B cell (primary cell): ENCODE data around the gene SPATA31D4. TPM values are rescaled to one million over a fixed set of nuclear protein-coding genes. Genes with fewer than 3 reads are reported as not detected.

Source experiments
- ATAC-seq: fragments of 200-7000 bp; cut with Tn5 transposase; one replicate; pipeline ENCODE4 v1.10.0; 2021; ENCODE audit warnings: low read depth, mild to moderate bottlenecking, moderate number of reproducible peaks, moderate library complexity
- CTCF ChIA-PET: fragments of 350-600 bp; sonication (Branson Sonifier 250); formaldehyde crosslinking; loops from one replicate; lab custom pipeline; 2021; ENCODE audit warnings: antibody characterized with exemption, inconsistent platforms; lab: Charles Lee
- POLR2A ChIA-PET: fragments of 350-600 bp; sonication (Branson Sonifier 250); formaldehyde crosslinking; loops from one replicate; lab custom pipeline; 2021; ENCODE audit warnings: antibody characterized with exemption; lab: Charles Lee
- DNase-seq: peaks from one replicate; pipeline ENCODE4 v3.0.0; 2013
- H2AFZ ChIP-seq: 2 replicates; pipeline ENCODE4 v1.6.1; 2012; ENCODE audit warnings: mild to moderate bottlenecking, low read depth, low read length; ENCODE audit not compliant: insufficient read depth, poor library complexity, severe bottlenecking
- H3K27ac ChIP-seq, 2 donors: 1 replicate in 1 of 2; 2 replicates in 1 of 2; pipeline ENCODE4 v1.5.1; 2012 to 2013; ENCODE audit warnings: low read length in 2 of 2, mild to moderate bottlenecking in 2 of 2, moderate library complexity in 1 of 2
- H3K27me3 ChIP-seq, 4 experiments: fragments of 200-600 bp in 1 of 4; sonication (generic) in 1 of 4; replicated peaks in 1 of 4; 1 replicate in 2 of 4; 2 replicates in 2 of 4; pipeline versions ENCODE4 v1.6.1 to v1.7.0; 2013 to 2016; ENCODE audit warnings: low read length in 3 of 4, mild to moderate bottlenecking in 2 of 4, mixed read lengths in 1 of 4, moderate library complexity in 1 of 4; ENCODE audit not compliant: insufficient read depth in 4 of 4, control insufficient read depth in 3 of 4; ENCODE audit errors: control extremely low read depth in 1 of 4
- H3K36me3 ChIP-seq, 2 experiments: replicated peaks in 1 of 2; 1 replicate in 1 of 2; 2 replicates in 1 of 2; pipeline versions ENCODE4 v1.6.1 to v1.7.1; 2013; ENCODE audit warnings: low read length in 1 of 2; ENCODE audit not compliant: insufficient read depth in 2 of 2, control insufficient read depth in 1 of 2; ENCODE audit errors: control extremely low read depth in 1 of 2, extremely low read depth in 1 of 2
- H3K4me1 ChIP-seq, 2 donors: fragments of 200-600 bp in 1 of 2; sonication (generic) in 1 of 2; 1 replicate in 1 of 2; 2 replicates in 1 of 2; pipeline versions ENCODE4 v1.5.1 to v1.6.1; 2013 to 2017; ENCODE audit warnings: low read length in 2 of 2; ENCODE audit not compliant: control insufficient read depth in 2 of 2, insufficient read depth in 2 of 2
- H3K4me2 ChIP-seq: replicated peaks from 2 replicates; pipeline ENCODE3; 2012; ENCODE audit warnings: mild to moderate bottlenecking, low read depth, low read length; ENCODE audit not compliant: poor library complexity, severe bottlenecking
- H3K4me3 ChIP-seq, 5 experiments: fragments of 200-600 bp in 1 of 5; sonication (generic) in 1 of 5; 1 replicate in 3 of 5; 2 replicates in 2 of 5; pipeline versions ENCODE4 v1.5.1 to v1.7.0; 2011 to 2016; ENCODE audit warnings: low read length in 4 of 5, mild to moderate bottlenecking in 4 of 5, low read depth in 2 of 5, control low read depth in 1 of 5, moderate library complexity in 1 of 5; ENCODE audit not compliant: insufficient read depth in 1 of 5; ENCODE audit errors: control extremely low read depth in 1 of 5, extremely low read depth in 1 of 5
- H3K79me2 ChIP-seq: fragments of 200-600 bp; sonication (generic); one replicate; pipeline ENCODE4 v1.6.0; 2016; ENCODE audit warnings: low read length; ENCODE audit not compliant: control insufficient read depth, insufficient read depth
- H3K9ac ChIP-seq: fragments of 200-600 bp; sonication (generic); 2 replicates; pipeline ENCODE4 v1.6.1; 2017; ENCODE audit warnings: mild to moderate bottlenecking, low read length, moderate library complexity
- H3K9me3 ChIP-seq, 3 donors: one replicate each; pipeline versions ENCODE4 v1.6.1 to v1.7.1; 2013; ENCODE audit warnings: low read length in 2 of 3; ENCODE audit not compliant: control insufficient read depth in 2 of 3, insufficient read depth in 1 of 3; ENCODE audit errors: control extremely low read depth in 1 of 3
- H4K20me1 ChIP-seq: 2 replicates; pipeline ENCODE4 v1.6.0; 2012; ENCODE audit warnings: mild to moderate bottlenecking, low read length; ENCODE audit not compliant: insufficient read depth, control insufficient read depth, poor library complexity, severe bottlenecking
- H3K27ac Mint-ChIP-seq: one replicate; pipeline ENCODE4 v1.8.0; 2021; ENCODE audit warnings: mixed read lengths
- H3K27me3 Mint-ChIP-seq: one replicate; pipeline ENCODE4 v1.8.0; 2021; ENCODE audit warnings: mixed read lengths
- H3K4me1 Mint-ChIP-seq: one replicate; pipeline ENCODE4 v1.8.0; 2021; ENCODE audit warnings: mixed read lengths
- H3K4me3 Mint-ChIP-seq: one replicate; pipeline ENCODE4 v1.8.0; 2021; ENCODE audit warnings: mixed read lengths
- H3K9me3 Mint-ChIP-seq: one replicate; pipeline ENCODE4 v1.8.0; 2022; ENCODE audit warnings: mixed read lengths; ENCODE audit not compliant: insufficient read depth
- CTCF ChIP-seq: fragments of 200-600 bp; IDR thresholded peaks from one replicate; pipeline ENCODE4 v1.8.0; 2022; ENCODE audit warnings: antibody characterized with exemption, mild to moderate bottlenecking
- EZH2 ChIP-seq: IDR thresholded peaks from 2 replicates; pipeline ENCODE4 v1.6.1; 2012; ENCODE audit warnings: borderline replicate concordance, low read depth, mild to moderate bottlenecking, moderate library complexity, low read length; ENCODE audit not compliant: insufficient read depth, poor library complexity, severe bottlenecking
- WGBS: methylation state at CpG from one replicate; pipeline ENCODE4 v1.1.5; 2013; ENCODE audit warnings: missing lambda C conversion rate; ENCODE audit not compliant: insufficient coverage; 5-methylcytosine and 5-hydroxymethylcytosine counted together
- intact Hi-C: fragments of 100-400 bp; cut with micrococcal nuclease; formaldehyde crosslinking; loops from one replicate; pipeline ENCODE4 v1.10.0; 2022
- polyA plus RNA-seq: library from polyadenylated mRNA; depleted of rRNA; stranded (reverse); fragments of >200 nt; gene quantifications from 2 replicates; pipeline ENCODE4 v1.2.3, GENCODE V29; 2012
- total RNA-seq, 2 donors: library from RNA; stranded (reverse); fragments of 120-200 nt in 1 of 2; gene quantifications; 1 replicate in 1 of 2; 2 replicates in 1 of 2; pipeline versions ENCODE4 v1.2.3 to v1.2.4, GENCODE V29; 2013 to 2022

The SPATA31D4 gene
- total and polyA plus RNA-seq, 2 donors (not counting 1 experiment from before 2014, with no cell fraction given), result not detected

- Mint-ChIP-seq H3K4me1 (no peaks in the 10 kb centered on the region), H3K9me3 (no peaks in the 10 kb centered on the region), H3K4me3 (no peak overlapping the region), H3K27ac (no peak overlapping the region), H3K27me3 (no peaks in the 10 kb centered on the region)
- WGBS, result 30% methylated on average over 1 of the region's 1 CpG
- H3K4me1 ChIP-seq, result no peaks in the 10 kb centered on the region
- ATAC-seq, result no peak
- H3K79me2 ChIP-seq, result no peaks in the 10 kb centered on the region
- H3K27ac ChIP-seq, result no peak overlapping the region
- no peak overlapping the region for H3K4me3 ChIP-seq
- no peaks in the 10 kb centered on the region for H3K36me3 ChIP-seq
- H2AFZ ChIP-seq, result no peak overlapping the region
- POLR2A ChIA-PET, result no interaction called here
- no peaks in the 10 kb centered on the region for H4K20me1 ChIP-seq
- no peak for DNase-seq
- no peak overlapping the region for H3K9ac ChIP-seq
- H3K9me3 ChIP-seq, result peaks cover 0 to 3% (median 0%) of the 10 kb centered on the region in 3 donors
- no peak overlapping the region for H3K4me2 ChIP-seq
- CTCF ChIA-PET, result no interaction called here
- TF ChIP-seq CTCF (no peak), EZH2 (no peak)
- intact Hi-C loops, result no loop called here
- H3K27me3 ChIP-seq, result no peaks in the 10 kb centered on the region
Measured at GRCh38 chr9:81886665-81887064, 41.6 kb upstream of the SPATA31D4 start.

GRCh38 chr9:81890104-81890503 lies 38.1 kb upstream of the SPATA31D4 start:
- no peak overlapping the region for H3K27ac Mint-ChIP-seq
- Histone ChIP-seq H3K27ac (no peak overlapping the region), H2AFZ (no peak overlapping the region), H3K27me3 (no peaks in the 10 kb centered on the region), H3K4me2 (no peak overlapping the region), H3K9ac (no peak overlapping the region), H3K36me3 (no peaks in the 10 kb centered on the region), H3K4me3 (no peak overlapping the region), H3K9me3 (peaks cover 0 to 3% (median 0%) of the 10 kb centered on the region in 3 donors), H3K4me1 (no peaks in the 10 kb centered on the region), H4K20me1 (no peaks in the 10 kb centered on the region), H3K79me2 (no peaks in the 10 kb centered on the region)
- TF ChIP-seq EZH2 (no peak), CTCF (no peak)
- WGBS, result 92% methylated on average over 2 of the region's 3 CpGs
- DNase-seq (no peak), ATAC-seq (no peak)
- H3K27me3 Mint-ChIP-seq, result peaks cover 3% of the 10 kb centered on the region
- ChIA-PET POLR2A (no interaction called here), CTCF (no interaction called here)
- no peaks in the 10 kb centered on the region for H3K9me3 Mint-ChIP-seq
- intact Hi-C loops, result no loop called here
- H3K4me1 Mint-ChIP-seq, result no peaks in the 10 kb centered on the region
- H3K4me3 Mint-ChIP-seq, result no peak overlapping the region
